ENCODE data around the gene VWF.

The VWF gene

DNA sequence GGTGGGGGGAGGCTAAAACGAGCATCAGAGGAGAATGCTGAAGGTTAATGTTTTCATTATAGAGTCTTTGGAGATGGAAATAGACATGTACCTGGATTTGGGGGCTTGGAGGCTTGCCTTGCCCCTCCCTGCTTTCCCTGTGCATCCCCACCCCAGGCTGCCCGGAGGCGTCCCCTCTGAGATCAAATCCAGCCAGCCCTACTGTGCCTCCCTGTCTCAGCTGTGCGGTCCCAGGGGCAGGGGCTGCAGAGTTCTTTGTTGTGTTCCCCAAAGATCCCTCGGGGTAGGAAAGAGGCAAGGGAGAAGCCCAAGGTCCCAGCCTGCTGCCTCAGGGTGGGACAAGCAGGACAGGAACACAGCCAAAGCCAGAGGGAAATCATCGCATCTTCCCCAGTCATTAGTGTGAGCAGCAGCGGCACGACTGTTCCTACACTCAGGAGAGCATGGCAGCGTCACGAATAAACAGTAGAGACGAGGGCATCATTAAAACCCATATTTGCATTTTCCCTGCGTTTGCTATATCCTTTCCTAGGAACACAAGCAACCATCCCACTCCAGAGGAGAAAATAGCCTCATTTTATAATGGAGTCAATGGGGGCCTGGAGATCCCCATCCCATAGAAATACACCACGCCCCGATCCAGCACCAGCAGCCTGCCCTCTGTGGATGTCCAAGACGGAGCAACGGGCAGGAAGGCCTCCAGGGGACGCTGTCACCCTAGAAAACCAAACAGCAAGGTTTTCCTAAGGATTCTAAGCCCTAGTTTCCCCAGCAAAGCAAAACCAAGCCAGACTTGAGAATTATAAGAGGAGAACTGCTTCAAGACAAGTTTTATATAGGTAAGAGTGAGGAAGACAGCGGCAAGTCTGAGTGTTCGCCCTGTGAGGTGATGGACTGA lies 211.8 kb downstream of the VWF start:
- DNase-seq (ENCODE audit: low read depth in 2 of 2): no peak

DNA sequence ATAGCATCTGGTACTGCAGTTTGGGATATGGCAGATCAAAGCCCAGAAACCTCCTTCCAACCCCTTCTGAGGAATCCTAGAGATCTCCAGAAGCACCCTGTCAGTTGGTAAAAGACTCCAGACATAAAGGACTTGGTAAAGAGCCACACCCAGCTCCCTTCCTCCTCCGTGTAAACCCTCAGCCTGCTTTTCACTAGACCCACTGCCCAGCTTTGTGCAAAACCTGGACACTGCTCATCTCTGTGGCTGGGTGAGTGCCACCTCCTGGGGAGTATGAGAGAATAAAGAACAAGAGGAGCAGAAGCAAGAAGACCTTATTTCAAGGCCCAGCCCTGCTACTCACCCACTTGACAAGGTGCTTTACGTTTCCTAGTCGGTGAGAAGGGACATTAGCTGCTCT lies 212.5 kb downstream of the VWF start:
- DNase-seq (ENCODE audit: low read depth in 2 of 2): no peak

DNA sequence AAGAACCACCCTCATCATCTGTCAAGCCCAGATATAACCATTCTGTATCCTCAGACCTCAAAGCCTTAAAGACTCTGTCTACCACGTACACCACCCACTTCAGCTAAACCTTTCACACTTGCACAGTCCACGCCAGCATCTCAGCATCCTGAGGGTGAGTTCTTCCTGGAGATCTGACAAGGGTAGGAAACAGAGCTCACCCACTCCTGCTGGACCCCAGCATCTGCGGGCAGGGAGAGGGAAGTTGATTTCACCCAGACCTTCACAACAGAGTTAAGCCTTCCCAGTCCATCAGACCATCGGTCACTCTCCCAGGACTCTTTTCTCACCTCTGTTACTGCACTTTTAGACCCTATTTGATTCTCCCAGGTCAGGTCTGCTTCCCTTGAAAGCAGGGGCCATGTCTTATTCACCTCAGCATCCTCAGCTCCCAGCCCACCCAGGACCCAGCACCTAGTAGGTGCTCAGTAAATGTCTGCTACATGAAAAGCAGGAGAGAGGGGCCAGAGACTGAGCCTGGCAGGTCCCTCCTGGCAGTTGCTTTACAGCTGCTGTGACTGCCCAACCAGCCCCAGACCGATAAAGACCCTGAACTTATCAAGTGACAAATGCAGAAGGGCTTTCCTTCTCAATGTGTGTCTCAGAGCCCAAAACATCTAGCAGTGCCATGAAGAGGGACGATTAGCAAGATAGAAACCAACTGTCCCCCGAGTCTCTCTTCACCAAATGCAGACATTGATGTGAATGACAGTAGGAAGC lies 213.5 kb downstream of the VWF start:
- no peak for DNase-seq (ENCODE audit: low read depth in 2 of 2)

DNA sequence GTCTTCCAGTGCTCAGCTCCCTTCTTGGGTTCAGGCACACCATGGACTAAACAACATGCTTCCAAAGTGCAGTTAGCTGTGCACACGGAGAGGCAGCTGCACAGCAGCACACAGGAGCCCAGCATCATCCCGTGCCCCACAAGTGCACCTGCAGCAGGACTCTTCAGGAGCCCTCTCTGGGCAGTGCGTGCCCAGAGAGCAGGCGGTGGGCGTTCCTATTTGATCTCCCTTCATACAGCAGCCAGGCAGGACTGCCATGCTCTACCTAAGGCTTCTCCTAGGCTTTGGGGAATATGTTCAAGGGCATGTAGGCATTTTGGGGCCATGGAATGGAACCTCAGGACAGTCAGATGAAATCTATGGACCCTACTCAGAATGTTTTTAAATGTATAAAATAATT lies 214.9 kb downstream of the VWF start:
- no peak for DNase-seq (ENCODE audit: low read depth in 2 of 2)

DNA sequence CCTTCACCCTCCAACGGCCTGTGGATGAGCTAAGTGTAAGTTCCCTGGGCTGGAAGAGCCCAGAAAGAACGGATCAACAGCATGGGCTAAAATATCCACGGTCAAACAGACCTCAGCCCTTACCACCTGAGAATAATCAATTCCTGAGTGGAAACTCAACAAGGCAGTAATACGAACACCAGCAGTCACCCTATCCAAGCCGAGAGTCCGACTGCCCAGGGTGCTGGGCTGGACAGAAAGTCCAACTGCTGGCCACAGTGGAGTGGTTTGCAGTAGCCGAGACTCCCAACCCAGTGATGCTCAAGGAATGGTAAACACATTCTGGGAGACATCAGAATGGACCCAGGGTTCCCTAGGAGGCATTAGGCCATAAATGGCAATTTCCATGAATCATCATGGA lies 216.2 kb downstream of the VWF start:
- no peak for DNase-seq (ENCODE audit: low read depth in 2 of 2)

DNA sequence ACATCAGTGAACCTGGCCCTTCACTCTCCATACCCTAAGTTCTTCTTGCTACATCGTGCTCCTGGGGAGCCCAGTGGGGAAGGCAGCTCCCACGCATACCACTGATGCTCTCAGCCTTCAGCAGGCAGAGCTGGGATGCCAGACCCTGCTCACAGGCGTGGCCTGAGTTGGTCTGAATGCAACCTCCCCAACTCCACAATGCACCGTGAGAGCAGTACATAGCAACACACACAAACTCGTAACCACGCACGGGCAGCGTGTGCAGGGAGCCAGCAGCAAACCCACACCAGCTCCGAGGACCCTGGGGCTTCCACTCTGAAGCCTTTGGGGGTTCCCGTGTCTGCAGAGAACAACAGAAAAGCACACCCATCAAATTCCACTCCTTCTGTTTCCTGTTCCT lies 216.7 kb downstream of the VWF start:
- DNase-seq (ENCODE audit: low read depth in 2 of 2): no peak

DNA sequence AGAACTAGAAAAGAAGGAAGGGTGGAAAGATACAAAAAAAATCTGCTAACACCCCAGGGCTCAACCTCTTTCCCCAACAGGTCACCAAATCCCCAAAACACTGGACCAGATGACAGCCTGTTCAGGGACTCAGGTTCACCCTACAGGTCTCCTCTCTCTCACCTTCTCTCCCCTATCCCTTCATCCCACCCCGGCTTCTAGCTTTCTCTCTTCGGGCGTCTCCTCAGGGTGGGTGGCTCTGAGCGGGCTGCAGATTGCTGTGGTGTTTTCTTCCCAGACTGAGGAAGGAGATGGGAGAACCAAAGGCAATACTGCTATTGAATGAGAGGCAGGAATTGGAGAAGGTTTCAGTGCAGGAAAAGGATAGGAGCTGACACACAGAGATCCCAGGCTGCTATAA lies 218.7 kb downstream of the VWF start:
- no peak for DNase-seq (ENCODE audit: low read depth in 2 of 2)

DNA sequence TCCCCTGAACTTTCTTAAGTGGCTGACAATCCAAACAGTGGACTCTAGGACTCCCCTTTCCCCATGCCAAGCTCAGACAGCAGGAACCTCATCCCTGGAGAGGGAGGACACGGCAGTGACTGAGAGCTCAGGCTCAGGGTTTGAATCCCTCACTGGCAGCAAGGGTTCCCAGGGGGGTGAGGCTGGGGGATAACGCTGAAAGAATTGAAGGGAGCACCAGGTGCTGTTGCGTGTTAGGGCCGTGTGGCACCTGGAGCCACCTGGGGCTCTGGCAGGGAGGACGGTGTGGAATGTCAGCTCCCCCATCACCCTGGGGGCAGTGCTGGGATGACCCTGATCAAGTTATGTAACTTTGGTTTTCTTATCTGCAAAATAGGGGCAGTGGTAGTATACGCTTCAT lies 219.5 kb downstream of the VWF start:
- no peak for DNase-seq (ENCODE audit: low read depth in 2 of 2)

DNA sequence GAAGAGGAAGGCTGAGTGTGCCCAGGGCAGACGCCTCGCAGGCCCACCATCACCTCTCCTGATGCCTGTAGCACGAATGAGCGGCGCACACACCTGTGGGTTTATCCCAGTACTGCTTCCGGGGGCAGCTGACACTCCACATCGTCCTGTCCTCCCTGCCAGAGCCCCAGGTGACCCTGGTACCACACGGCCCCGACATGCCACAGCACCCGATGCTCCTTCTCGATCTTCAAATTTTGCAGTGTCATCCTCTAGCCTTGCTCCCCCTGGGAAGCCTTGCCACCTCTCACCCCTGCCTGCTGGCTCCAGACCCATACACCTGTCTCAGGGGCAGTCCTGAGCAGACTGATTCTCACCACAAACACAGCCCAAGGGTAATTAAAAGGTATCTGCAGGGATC lies 220.0 kb downstream of the VWF start:
- DNase-seq (ENCODE audit: low read depth in 2 of 2): no peak

DNA sequence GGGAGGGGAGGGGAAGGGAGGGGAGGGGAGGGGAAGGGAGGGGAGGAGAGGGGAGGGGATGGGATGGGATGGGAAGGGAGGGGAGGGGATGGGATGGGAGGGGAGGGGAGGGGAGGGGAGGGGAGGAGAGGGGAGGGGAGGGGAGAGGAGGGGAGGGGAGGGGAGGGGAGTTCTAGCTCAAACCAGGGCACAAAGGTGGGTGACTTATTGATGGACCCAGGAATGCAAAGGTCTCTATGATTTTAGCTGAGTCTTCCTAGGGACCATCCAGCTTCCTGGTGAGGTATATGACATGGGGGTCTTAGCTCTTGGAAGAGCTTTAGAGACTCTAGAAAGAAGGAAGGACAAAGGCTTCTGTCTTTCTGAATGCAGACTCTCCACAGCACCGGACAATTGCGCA lies 221.7 kb downstream of the VWF start:
- DNase-seq (ENCODE audit: low read depth in 2 of 2): no peak

DNA sequence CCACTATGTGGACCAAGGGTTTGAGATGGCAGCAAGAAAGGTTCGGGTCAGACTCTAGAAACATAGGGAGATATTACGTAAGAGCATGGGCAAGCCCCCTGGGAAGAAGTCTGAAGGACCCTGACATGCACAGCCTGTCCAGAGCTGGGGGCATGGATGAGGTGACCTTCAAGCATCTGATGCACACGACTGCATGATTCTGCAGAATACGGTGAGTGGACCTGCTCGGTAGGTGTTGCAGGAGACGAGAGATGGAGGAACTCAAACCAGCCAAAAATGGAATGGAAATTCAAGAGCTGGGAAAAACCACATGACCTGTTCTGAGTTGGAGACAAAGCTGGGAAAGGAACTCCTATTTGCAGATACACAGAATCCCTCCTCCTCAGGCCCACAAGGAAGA lies 223.1 kb downstream of the VWF start:
- no peak for DNase-seq (ENCODE audit: low read depth in 2 of 2)

DNA sequence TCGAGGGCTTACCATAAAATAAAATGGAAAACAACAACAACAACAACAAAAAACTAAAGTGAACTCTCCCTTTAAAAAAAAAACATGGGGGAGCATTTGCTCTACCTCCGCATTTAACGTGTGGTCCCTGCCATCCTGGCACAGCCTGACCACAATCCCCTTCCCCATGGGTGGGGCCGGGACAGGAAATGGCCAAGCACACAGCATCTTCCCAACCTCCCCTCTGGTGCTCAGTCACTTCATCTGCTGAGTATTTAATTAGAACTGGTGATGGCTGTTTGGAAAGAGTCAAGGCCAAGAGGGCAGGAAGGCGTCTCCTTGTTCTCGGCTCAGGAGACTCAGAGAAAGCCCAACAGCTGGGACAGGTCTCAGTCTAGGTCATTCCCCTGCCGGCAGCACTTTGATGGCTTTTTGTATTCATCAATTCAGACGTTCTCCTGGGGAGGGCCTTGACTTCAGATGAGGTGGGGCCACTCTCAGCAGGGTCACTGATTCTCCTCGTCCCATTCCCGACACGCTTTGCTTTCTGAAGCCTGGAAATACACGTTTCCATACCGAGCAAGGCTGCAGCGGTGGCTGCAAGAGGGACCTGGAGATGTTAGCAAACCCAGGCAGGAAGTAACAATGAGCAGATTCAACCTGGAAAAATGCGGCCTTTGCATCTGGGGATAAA lies 223.8 kb downstream of the VWF start:
- no peak for DNase-seq (ENCODE audit: low read depth in 2 of 2)

DNA sequence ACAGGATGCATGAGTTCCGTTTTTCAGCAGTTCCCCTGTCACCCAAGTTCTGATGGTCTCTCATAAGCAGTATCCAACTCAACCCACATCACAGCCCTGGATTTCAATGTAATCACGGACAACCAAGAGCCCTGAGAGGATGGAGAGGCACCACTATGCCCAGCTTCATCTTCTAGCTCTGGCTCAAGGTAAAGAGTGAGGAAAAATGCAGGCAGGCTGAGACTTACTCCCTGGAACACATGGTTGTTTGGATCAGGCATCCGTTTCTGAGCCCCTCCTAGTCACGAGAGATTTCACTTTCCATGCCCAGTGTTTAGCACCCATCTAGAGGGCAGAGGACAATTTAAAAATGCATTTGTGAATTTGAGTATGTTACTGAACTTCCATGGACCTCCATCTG lies 224.4 kb downstream of the VWF start:
- DNase-seq (ENCODE audit: low read depth in 2 of 2): no peak

DNA sequence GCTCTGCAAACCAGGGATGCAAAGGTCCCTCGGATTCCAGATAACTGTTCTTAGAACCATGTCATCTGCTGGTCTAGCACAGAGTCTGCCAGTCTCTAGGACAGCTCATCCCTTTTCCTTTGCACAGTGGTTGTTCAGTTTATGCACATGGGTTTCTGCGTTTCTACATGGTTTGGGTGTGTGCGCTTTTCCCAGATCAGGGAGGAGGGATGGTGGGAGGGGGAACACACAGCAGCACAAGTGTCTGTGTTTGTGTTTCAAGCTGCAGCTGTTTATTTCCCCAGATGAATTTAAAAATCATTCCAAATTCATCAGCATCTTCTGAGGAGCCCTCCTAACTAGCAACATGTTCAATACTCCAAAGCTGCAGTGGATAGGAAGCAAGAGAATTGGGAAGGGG lies 224.8 kb downstream of the VWF start:
- DNase-seq (ENCODE audit: low read depth in 2 of 2): no peak

DNA sequence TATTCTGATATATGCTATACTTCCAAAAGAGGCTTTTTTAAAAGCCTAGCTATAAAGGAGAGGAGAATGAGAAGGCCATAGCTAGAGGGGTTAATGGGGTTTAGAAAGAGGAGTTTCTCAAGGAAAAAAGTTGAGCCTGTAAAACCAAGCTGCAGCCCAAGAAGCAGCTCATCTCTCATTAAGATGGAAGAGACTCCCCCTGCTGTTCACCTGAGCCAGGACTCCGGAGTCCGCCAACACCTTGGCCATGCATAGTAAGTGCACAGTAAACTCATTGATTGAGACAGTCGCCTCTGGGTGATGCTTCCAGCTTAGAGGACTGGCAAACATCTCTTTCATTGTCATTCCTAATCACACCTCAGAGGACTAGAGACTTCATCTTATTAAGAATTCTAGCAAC lies 225.6 kb downstream of the VWF start:
- DNase-seq (ENCODE audit: low read depth in 2 of 2): no peak
